ENCODE data around the gene ALCAM.

GRCh38 chr3:105527535-105527934, 160.8 kb downstream of the ALCAM start:
- TF ChIP-seq CTCF (conservative IDR thresholded peaks at IDR 0.05 in 1 of 2, IDR thresholded peaks at IDR 0.05 in 1 of 2; ENCODE audit: extremely low read depth in 1 of 2, insufficient read depth in 1 of 2, low read depth in 1 of 2, low read length in 2 of 2) (no peak), EZH2 (IDR thresholded peaks at IDR 0.05; ENCODE audit: borderline replicate concordance, low read length) (no peak)
